Activated CD8-positive, alpha-beta memory T cell treated with anti-CD3 and anti-CD28 coated beads, Interleukin-2, amount 50 U/mL, for 4 hours (primary cell): Measurements from ENCODE around the gene TPP1.
A peak's percentile ranks its signal among the peaks of the same experiment; 100 is the strongest.

ENCODE experiments used
- DNase-seq: peaks from one replicate; pipeline ENCODE4 v3.0.0-alpha.2; 2020

The TPP1 gene

GRCh38 chr11:6627762-6628241, 8.6 kb upstream of the TPP1 start:
- DNase-seq, result peak; percentile 35

- DNase-seq, result no peak
These were observed 7.9 kb upstream of the TPP1 start for GRCh38 chr11:6626971-6627761.

DNA sequence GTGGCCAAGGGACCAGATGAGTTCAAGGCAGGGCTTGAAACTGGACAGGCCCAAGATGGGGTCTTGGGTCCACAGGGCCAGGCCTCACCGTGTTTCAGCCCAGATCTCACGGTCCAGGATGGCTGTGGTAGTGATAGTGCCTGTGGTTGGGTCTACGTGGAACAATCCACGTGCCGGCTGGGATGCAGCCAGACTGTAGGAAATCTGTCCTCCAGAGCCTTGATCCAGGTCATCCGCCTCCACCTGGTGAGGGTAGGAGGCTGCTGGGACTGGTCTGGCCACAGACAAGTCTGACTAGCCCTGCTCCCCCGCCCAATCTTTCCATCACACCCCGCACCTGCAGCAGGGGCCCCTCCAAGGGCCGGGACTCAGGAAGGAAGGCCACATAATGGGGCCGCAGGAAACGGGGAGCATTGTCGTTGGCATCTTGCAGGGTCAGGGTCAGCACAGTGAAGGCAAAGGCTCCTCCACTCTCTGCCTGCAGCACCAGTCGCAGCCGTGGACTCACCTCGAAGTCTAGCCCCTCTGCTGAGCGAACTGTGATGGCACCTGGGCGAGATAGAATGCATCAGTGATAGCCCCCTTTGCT, 6.7 kb upstream of the TPP1 start:
- DNase-seq, result no peak

DNA sequence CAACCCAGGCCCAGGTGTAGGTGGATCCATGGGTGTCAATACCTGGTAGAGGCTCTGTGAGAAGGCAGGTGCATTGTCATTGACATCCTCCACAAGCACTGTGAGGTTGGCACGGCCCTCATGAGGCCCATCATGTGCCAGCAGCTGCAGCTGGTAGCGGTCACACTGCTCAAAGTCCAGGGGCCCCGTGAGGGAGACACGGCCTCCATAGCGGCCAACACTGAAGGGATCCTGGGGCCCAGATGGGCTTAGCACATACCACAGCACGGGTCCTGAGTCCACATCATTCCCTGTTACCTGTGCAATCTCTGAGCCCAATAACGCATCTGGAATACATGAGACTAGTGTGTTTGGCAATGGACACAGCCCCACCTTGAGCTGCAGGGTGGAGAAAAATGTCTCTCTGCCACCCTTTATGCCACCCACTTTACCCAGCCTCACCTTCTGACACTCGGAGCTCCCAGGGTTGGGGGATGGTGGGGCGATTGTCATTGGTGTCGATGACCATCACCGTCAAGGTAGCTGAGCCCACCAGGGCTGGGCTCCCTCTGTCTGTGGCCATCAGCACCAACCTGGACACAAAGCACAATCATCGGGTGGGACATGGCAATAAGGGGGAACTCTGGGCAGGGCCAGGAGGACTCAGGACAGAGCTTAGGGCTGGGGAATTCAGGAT, 6.1 kb upstream of the TPP1 start:
- no peak for DNase-seq

DNA sequence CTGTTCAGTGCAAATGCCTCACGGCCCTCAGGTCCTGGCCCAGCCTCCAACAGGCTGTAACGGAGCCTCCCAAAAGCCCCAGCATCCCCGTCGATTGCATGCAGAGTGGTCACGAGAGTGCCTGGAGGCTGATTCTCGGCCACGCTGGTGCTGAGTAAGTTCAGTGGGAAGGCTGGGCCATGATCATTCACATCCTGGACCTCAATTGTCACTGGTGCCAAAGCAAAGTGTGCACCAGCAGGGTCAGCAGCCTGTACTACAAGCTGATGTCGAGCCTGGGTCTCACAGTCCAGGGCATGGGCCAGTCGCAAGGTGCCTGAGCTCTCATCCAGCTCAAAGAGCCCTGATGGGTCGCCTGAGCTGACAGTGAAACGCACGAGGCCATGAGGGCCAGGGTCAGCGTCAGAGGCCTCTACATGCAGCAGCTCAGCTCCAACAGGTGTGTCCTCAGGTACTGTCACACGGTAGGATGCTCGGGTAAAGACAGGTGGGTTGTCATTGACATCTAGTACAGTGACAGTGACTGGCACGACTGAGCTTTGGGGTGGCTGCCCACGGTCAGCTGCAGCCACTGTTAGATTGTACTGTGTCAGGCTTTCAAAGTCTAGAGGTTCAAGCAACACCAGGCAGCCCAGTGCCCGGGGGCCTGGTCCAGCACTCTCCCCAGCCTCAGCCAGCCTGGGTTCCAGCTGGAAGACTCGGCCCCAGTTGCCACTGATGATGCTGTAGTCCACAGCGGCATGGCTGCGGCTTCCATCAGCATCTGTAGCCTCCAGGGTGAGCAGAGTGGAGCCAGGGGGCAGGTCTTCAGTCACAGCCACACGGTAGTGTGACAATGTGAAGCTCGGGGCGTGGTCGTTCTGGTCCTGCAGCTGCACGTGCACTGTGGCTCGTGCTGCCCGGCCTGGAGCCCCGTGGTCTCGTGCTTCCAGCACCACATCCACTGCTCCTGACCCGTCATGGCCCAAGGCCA, 4.5 kb upstream of the TPP1 start:
- no peak for DNase-seq

- no peak for DNase-seq
These were observed 3.3 kb upstream of the TPP1 start for GRCh38 chr11:6622261-6623171.

DNA sequence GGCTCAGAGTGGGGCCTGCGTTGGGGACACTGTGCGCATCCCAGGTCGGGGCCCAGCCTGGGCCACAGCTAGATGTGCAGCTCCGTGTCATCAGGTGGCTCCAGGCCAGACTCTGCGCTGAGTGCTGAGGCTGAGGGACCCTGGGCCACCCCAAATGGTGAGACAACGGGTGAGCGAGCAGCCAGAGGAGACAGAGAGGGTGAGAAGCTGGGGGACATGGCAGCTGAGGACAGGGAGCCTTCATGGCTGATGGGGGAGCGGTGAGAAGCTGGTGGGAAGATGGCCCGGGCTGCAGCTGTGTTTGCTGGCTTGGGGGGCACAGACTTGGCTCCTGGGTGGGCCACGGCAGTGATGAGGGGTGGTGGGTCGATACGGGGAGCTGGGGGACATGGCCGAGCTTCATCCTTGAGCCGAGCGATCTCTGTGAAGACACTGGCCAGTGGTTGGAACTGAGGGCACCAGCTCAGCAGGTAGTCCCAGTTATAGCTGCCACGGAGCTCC, 2.5 kb upstream of the TPP1 start:
- DNase-seq, result no peak

DNA sequence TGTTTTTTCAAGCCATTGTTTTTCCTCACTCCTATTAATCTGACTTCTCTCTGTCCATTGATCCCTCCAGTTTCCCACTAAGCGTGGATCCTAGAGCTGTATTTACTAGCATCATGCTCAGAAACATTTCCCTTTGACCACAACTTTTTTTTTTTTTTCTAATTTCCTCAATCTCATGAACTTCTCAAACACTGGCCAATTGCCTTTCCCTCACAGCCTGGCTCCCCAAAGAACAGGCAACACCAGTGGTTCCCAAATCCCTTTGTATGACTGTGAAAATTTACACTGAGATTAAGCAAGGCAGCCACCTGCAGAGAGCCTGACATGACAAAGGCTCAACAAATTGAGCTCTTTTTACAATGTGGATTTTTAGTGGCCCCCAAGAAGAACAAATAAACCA, 1.4 kb upstream of the TPP1 start:
- no peak for DNase-seq

- peak; percentile 70 for DNase-seq
These were observed 862 bp downstream of the TPP1 start for GRCh38 chr11:6618117-6619003.

DNA sequence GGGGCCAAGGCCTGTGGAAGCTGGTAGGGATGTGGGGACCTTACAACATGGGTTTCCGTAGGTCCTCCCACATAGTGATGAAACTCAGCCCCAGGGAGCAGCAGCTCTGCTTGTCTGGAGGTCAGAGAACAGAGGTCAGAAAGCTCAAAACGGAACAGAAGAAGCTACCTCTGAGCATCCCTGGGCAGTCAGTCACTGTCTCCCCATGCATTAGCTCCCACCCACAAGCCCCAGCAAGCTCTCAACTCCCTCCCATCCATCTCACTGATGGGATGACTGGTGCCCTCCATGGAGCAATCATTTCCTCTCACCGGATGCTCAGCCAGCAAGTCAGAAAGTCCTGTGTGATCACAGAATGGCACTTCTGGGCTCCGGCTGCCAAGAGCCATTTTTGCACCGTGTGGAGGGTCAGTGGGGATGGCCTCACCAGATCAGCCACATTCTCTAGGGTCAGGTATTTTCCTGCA, 1.9 kb downstream of the TPP1 start:
- DNase-seq, result no peak

- DNase-seq, result no peak
These were observed 2.5 kb downstream of the TPP1 start for GRCh38 chr11:6616596-6617250.

GRCh38 chr11:6615882-6616585, 3.2 kb downstream of the TPP1 start:
- no peak for DNase-seq

DNA sequence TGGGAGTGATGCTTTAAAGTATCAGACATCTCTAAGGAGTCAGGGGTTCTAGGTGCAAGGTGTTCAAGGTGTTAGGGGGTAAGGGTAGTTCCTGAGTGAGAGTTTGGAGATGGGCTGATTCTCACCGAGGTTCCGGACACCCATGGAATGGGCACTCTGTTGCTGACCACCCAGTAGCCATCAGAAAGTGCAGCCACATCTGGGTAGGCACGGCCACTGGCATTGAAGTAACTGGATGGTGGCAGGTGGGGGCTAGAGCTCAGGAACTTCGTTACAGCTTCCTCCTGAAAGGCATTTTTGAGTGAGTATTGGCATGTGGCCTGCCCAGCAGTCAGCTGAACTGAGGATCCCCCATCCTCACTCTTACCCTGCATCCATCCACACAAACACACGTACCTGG, 4.2 kb downstream of the TPP1 start:
- no peak for DNase-seq

GRCh38 chr11:6614446-6614845, 4.8 kb downstream of the TPP1 start:
- no peak for DNase-seq

DNA sequence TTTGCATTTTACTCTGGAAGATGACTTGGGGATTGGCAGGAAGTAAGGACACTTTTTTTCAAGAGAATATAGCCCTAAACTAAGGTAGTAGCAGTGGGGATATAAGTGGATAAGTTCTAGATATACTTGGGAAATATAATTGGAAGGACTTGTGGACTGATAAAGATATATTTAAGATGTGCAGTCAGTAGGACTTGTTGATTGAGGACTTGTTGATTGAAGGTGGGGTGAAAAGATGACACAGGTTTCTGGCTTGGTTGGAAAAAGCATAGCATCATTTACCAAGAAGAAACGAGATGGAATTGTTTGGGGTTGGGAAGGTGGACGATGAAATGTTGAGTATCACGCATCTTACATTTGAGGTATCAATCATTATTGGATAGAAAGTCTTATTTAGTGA, 5.7 kb downstream of the TPP1 start:
- no peak for DNase-seq

- DNase-seq, result peak; percentile 96
These were observed 6.8 kb downstream of the TPP1 start, which contains the start of gene TAF10 for GRCh38 chr11:6612213-6613041. TAF10 (minus strand) TSS chr11:6612216; CDS start chr11:6612189, 27 bp downstream.

- no peak for DNase-seq
These were observed 7.3 kb downstream of the TPP1 start for GRCh38 chr11:6611963-6612212.
